DMS 273 (cell line): ENCODE results near the gene TEX14.

Experiments
- DNase-seq: peaks from one replicate; lab custom pipeline; 2025; ENCODE audit not compliant: unreplicated experiment; lab: John Stamatoyannopoulos, UW

The TEX14 gene

GRCh38 chr17:58658804-58659713 lies 32.8 kb downstream of the TEX14 start:
- peak; percentile 98 for DNase-seq

DNA sequence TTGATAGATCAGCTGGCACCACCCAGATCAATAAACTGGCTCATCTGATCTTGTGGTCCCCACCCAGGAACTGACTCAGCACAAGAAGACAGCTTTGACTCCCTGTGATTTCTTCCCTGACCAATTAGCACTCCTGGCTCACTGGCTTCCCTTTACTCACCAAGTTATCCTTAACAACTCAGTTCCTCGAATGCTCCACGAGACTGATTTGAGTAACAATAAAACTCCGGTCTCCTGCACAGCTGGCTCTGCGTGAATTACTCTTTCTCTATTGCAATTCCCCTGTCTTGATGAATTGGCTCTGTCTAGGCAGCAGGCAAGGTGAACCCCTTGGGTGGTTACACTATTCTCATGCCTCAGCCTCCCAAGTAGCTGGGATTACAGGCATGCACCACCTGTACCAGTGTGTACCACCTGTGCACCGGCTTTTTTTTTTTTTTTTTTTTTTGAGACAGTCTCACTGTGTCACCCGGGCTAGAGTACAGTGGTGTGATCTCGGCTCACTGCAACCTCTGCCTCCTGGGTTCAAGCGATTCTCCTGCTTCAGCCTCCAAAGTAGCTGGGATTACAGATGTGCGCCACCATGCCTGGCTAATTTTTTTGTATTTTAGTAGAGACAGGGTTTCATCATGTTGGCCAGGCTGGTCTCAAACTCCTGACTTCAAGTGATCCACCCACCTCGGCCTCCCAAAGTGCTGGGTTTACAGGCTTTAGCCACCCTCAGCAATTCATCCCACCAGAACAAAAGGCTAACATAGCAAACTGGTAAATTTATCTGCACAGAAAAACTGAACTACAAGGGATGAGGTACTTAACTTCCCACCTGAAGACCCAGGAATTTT lies 33.7 kb downstream of the TEX14 start:
- peak; percentile 11 for DNase-seq

GRCh38 chr17:58648236-58648635 lies 43.6 kb downstream of the TEX14 start:
- no peak for DNase-seq

DNA sequence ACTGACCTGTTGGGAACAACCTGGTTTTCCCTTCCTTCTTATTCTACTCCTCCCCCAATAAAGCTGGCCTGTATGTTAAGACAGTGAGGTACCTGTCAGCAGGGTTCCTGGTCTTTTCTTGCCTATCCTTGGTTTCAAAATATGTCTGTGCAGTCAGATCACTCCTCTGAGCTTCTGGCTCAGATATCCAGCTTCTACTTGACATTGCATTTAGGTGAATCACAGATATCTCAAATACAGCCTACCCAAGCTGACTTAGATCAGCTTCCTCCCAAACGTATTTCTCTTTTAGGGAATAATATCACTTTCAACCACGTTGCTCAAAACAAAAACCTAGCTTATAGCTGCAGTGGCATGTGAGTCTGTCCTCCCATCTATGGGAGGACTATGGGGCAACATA lies 48.7 kb downstream of the TEX14 start:
- DNase-seq, result no peak

GRCh38 chr17:58641887-58642311 lies 49.9 kb downstream of the TEX14 start:
- no peak for DNase-seq

GRCh38 chr17:58640202-58640601 lies 51.6 kb downstream of the TEX14 start:
- DNase-seq, result no peak

DNA sequence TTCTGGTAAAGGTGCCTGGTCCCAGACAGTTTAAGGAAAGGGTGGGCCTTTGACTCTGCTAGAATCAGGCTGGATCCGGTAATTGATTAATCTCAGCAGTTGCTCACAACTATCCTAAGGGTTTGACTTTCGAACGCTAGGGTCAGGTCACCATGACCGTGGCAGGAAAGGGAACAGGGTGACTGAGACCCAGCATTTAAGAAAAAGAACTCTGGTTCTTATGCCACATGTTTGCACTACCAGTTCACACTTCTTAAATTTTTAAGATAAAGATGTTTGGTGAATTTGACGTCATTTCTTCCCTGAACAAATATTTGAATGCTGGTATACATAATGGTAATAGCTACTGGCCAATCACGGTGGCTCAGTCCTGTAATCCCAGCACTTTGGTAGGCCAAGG lies 52.2 kb downstream of the TEX14 start:
- DNase-seq, result no peak

GRCh38 chr17:58637011-58637570 lies 54.8 kb downstream of the TEX14 start:
- no peak for DNase-seq

DNA sequence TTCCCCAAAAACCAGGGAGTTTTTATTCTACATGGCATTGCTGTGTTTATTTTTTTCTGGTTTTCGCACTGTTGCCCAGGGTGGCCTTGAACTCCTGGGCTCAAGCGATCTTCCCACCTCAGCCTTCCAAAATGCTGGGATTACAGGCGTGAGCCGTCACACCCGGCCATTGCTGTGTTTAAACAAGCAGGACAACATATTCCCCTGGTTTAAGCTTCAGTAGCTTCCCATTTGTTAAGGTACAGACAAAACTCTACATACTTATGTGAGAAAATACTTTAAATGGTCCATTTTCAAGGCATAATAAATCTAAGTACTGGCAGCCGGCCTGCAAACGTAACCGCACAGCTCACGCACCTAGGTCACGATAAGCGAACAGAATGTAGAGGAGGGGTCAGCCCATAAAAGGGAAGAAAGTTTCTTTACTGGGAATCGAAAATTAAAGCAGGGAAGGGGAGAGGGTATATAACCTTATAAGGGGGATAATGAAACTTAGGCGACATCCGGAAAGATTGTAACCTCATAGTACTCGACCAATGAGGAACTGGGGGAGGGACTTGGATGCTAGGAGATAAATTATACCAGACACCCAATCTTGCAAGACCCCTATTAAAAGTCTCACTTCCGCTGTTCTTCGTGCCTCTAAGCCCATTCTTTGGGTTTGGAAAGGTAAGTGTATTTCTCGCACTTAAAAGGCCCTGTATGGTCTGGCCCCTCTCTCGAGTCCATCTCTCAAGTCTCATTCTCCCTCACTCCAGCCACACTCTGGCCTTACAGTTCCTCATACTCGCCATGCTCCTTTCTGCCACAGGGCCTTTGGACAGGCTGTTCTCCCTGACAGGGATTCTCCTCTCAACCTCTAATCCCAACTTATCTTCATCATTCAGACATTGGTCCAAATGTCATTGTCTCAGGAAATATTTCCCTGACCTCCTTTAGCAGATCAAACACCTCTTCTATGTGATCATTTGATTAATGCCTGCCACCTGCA lies 59.2 kb downstream of the TEX14 start:
- no peak for DNase-seq

DNA sequence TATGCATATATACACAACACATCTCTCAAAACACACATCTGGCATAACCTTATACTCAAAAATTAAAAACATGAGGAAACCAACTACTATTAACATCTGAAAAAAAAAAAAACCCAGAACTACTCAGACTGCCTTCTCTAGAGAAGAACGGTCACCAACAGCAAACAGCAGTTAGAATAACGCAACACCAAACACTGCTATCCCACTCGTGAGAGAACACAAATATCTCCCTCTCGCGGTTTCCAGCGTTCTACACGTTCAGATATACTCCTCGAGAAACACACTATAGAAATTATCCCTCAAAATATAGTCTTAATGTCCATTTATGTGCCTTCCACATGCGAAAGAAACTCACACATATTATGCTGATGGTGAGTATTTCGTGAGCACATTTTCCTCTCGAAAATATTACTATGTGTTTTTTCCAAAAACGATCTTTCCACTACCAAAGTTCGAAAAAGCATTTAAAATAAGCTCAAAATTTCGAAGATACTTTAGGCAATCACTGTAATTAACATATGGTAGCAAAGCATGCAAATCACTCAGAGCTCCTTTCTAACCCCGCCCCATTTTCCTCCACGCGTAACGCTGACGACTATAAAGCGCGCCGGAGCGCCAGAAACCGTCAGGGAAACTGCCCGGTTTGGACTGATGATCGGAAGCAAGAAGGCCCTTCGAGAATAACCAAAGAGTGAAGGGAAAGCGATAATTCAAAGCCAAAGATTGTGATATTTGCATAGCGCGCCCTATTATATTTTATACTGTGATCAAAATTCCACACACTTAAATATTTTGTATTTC lies 60.1 kb downstream of the TEX14 start:
- DNase-seq, result peak; percentile 97

- peak; percentile 94 for DNase-seq
Observed at GRCh38 chr17:58630883-58631522, 60.8 kb downstream of the TEX14 start.

- no peak for DNase-seq
Observed at GRCh38 chr17:58626905-58627304, 64.9 kb downstream of the TEX14 start.

DNA sequence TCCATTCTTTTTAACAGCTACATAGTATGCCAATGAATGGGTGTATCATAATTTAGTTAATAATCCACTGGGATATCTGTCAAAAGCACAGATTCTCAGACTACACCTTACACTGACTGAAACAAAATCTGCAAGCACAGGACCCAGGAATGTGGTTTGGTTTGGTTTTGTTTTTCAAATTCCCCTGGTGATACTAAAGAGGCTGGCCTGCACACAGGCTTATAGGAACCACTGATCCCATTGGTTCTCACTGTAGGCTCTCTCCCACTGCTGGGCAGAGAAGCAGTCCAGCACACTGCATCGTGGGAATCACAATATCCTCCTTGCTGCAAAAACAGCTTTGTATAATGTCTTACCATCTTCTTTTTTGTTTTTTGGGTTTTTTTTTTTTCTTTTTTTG lies 67.1 kb downstream of the TEX14 start:
- DNase-seq, result no peak

GRCh38 chr17:58621174-58621573 lies 70.7 kb downstream of the TEX14 start:
- no peak for DNase-seq

GRCh38 chr17:58618336-58618735 lies 73.5 kb downstream of the TEX14 start:
- no peak for DNase-seq

- no peak for DNase-seq
Observed at GRCh38 chr17:58617563-58617962, 74.3 kb downstream of the TEX14 start.

- no peak for DNase-seq
Observed at GRCh38 chr17:58615768-58616659, 75.8 kb downstream of the TEX14 start.

- no peak for DNase-seq
Observed at GRCh38 chr17:58614859-58615459, 76.9 kb downstream of the TEX14 start.
